ENCODE results near the gene ELAC2. TPM values are rescaled to one million over a fixed set of nuclear protein-coding genes. Genes with fewer than 3 reads are reported as not detected.

ELAC2 gene
- total and polyA plus RNA-seq, 7 donors: 30.8 to 64.1 (median 51.6) TPM

GRCh38 chr17:13016881-13017654 is 759 bp downstream of the ELAC2 start:
- peak overlapping the region; percentile 90 for H3K27ac ChIP-seq
- intact Hi-C loops (cut with DNase I): no loop called here
- H3K4me1 ChIP-seq: peaks cover 7% of the 10 kb centered on the region
- ATAC-seq: peak; percentile 13 to 30 (median 22)
- TF ChIP-seq CTCF (IDR thresholded peaks at IDR 0.05): no peak
- H3K4me3 ChIP-seq: peak overlapping the region; percentile 90
- no peaks in the 10 kb centered on the region for H3K9me3 ChIP-seq
- H3K27me3 ChIP-seq (ENCODE audit: insufficient read depth in 3 of 3, low read length in 2 of 3): no peaks in the 10 kb centered on the region
- DNase-seq: no peak
- H3K36me3 ChIP-seq (ENCODE audit: insufficient read depth in 1 of 2, low read depth in 1 of 2): peaks cover 23 to 44% of the 10 kb centered on the region in 2 donors
- 19 to 21% (median 19%) methylated on average over 21 of the region's 21 CpGs for WGBS, 3 donors

GRCh38 chr17:13014801-13015200 is 3.0 kb downstream of the ELAC2 start:
- 87 to 95% (median 88%) methylated on average over 7 of the region's 7 CpGs for WGBS, 3 donors
- Histone ChIP-seq H3K9me3 (no peaks in the 10 kb centered on the region), H3K27me3 (ENCODE audit: insufficient read depth in 3 of 3, low read length in 2 of 3) (no peaks in the 10 kb centered on the region), H3K36me3 (ENCODE audit: insufficient read depth in 1 of 2, low read depth in 1 of 2) (peaks cover 33 to 67% of the 10 kb centered on the region in 2 donors), H3K4me3 (no peak overlapping the region), H3K27ac (no peak overlapping the region), H3K4me1 (peaks cover 7% of the 10 kb centered on the region)
- DNase-seq: no peak
- ATAC-seq: no peak
- intact Hi-C loops (cut with DNase I): no loop called here
- TF ChIP-seq CTCF (IDR thresholded peaks at IDR 0.05): no peak

DNA sequence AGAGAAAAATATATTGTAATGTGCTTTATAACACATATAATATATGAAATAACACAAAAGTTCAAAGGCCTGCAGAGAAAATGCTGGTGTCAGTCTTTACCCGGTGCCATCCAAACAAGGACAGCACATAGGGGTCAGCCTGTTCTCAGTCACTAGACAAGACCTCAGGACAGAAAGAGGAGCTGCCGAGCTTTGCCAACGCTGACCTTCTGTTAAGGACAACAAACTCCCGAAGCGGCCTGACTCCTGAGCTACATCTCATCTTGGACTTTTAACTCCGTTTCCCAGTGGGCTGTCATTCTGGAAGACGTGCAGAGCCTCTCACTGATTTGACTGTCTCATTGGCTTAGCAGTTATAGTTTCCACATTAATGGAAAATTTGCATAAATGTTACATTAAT is 6.9 kb downstream of the ELAC2 start:
- no peaks in the 10 kb centered on the region for H3K4me1 ChIP-seq
- no peaks in the 10 kb centered on the region for H3K9me3 ChIP-seq
- no peaks in the 10 kb centered on the region for H3K27me3 ChIP-seq (ENCODE audit: insufficient read depth in 3 of 3, low read length in 2 of 3)
- intact Hi-C loops (cut with DNase I): no loop called here
- no peak overlapping the region for H3K27ac ChIP-seq
- ATAC-seq: no peak
- no peak overlapping the region for H3K4me3 ChIP-seq
- no peak for DNase-seq
- 42 to 86% (median 64%) methylated on average over 7 of the region's 7 CpGs for WGBS, 3 donors
- TF ChIP-seq CTCF (IDR thresholded peaks at IDR 0.05): no peak
- peaks cover 37 to 100% of the 10 kb centered on the region in 2 donors for H3K36me3 ChIP-seq (ENCODE audit: insufficient read depth in 1 of 2, low read depth in 1 of 2)

- Histone ChIP-seq H3K9me3 (no peaks in the 10 kb centered on the region), H3K4me1 (no peaks in the 10 kb centered on the region), H3K27me3 (ENCODE audit: insufficient read depth in 3 of 3, low read length in 2 of 3) (no peaks in the 10 kb centered on the region), H3K36me3 (ENCODE audit: insufficient read depth in 1 of 2, low read depth in 1 of 2) (peaks cover 28 to 100% of the 10 kb centered on the region in 2 donors), H3K4me3 (no peak overlapping the region), H3K27ac (no peak overlapping the region)
- ATAC-seq: no peak
- DNase-seq: no peak
- WGBS, 3 donors: 72 to 75% (median 74%) methylated on average over 8 of the region's 8 CpGs
- TF ChIP-seq CTCF (IDR thresholded peaks at IDR 0.05): no peak
- intact Hi-C loops (cut with DNase I): loop anchor here in 1 of 2 donors (10.0 kb wide), 3 partner anchors 344 to 824 kb away; partner anchors contain the start of gene MYOCD
Measured at GRCh38 chr17:13008461-13008860, 9.4 kb downstream of the ELAC2 start.

Data from psoas muscle (tissue), 8 donors.